H1 (cell line): ENCODE results near the gene PPP1R7. TPM values are rescaled to one million over a fixed set of nuclear protein-coding genes. Genes with fewer than 3 reads are reported as not detected.

Source experiments
- EGR1 ChIP-seq: IDR thresholded peaks from 2 replicates; pipeline ENCODE4 v1.6.1; 2011; ENCODE audit warnings: low read depth, low read length, borderline replicate concordance
- HDAC2 ChIP-seq, 2 experiments: fragments of 300-600 bp in 1 of 2; sonication (generic) in 1 of 2; IDR thresholded peaks; 2 replicates each; pipeline ENCODE4 v1.6.1; 2011 to 2012; ENCODE audit warnings: low read depth in 2 of 2, low read length in 2 of 2, mild to moderate bottlenecking in 2 of 2, moderate library complexity in 2 of 2, borderline replicate concordance in 1 of 2, inconsistent platforms in 1 of 2
- HDAC6 ChIP-seq: IDR thresholded peaks from one replicate; pipeline ENCODE4 v1.7.1; 2012; ENCODE audit warnings: low read depth, mild to moderate bottlenecking, inconsistent platforms, low read length, moderate library complexity
- KDM4A ChIP-seq: IDR thresholded peaks from one replicate; pipeline ENCODE4 v1.7.1; 2012; ENCODE audit warnings: low read depth, mild to moderate bottlenecking, moderate library complexity, low read length, inconsistent platforms; ENCODE audit not compliant: severe bottlenecking
- SIRT6 ChIP-seq: IDR thresholded peaks from one replicate; pipeline ENCODE4 v1.7.1; 2012; ENCODE audit warnings: low read length, inconsistent platforms
- TAF1 ChIP-seq: IDR thresholded peaks from 2 replicates; pipeline ENCODE4 v1.6.1; 2011; ENCODE audit warnings: mild to moderate bottlenecking, low read depth, low read length
- TAF7 ChIP-seq: optimal IDR thresholded peaks from 2 replicates; pipeline ENCODE3; 2011; ENCODE audit warnings: low read depth, mild to moderate bottlenecking, inconsistent platforms, low read length, moderate library complexity, borderline replicate concordance
- TBP ChIP-seq: IDR thresholded peaks from 2 replicates; pipeline ENCODE4 v1.6.1; 2011; ENCODE audit warnings: low read depth, low read length, improper control_type of control experiment
- YY1 ChIP-seq: IDR thresholded peaks from 2 replicates; pipeline ENCODE4 v1.6.1; 2011; ENCODE audit warnings: low read depth, mild to moderate bottlenecking, low read length
- polyA plus RNA-seq, 7 experiments: library from polyadenylated mRNA; depleted of rRNA in 3 of 7; stranded (reverse) in 5 of 7; unstranded in 2 of 7; fragments of >200 nt in 5 of 7; fragments of 200-250 nt in 2 of 7; gene quantifications; 1 replicate in 5 of 7; 2 replicates in 1 of 7; 4 replicates in 1 of 7; pipeline versions ENCODE4 v1.2.1 to v1.2.3, GENCODE V29; 2011 to 2013; ENCODE audit warnings: missing spikeins in 2 of 7, mixed read lengths in 2 of 7
- total RNA-seq: library from RNA; stranded (reverse); fragmentation: NEBNext Ultra II Directional; extraction: Animal tissue kit (Norgen Biotek cat#: 25700); gene quantifications from 2 replicates; pipeline ENCODE4 v1.2.1, GENCODE V29; 2021
- TF ChIP-seq, protein P1 (sequence below): IDR thresholded peaks from 2 replicates; pipeline ENCODE4 v1.6.1; 2012; ENCODE audit warnings: inconsistent platforms

PPP1R7 gene
- total and polyA plus RNA-seq, 2 of the 8 experiments (the other 6 are each of a cell fraction or from before 2014, with no cell fraction given), result 22.2 to 64.0 TPM

DNA sequence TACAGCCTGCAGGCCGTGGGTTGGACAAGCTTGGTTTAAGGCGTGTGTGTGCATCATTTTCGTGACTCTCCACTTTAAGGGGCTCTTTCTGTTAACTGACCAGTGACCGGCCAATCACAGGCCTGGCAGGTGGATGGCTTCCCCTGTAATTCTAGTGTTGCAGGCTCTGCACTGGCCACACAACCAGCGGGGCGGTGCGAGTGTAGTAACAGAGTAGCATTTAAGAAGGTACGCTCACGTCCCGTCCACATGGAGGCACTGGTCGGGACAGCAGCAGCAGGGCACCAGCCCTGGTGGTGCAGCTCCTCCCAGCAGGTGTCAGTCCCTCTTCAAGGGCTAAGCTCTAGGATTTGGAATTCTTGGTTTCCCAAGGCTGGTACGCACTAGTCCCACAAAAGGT, 30.2 kb downstream of the PPP1R7 start (continued):
- TF ChIP-seq, protein P1, sequence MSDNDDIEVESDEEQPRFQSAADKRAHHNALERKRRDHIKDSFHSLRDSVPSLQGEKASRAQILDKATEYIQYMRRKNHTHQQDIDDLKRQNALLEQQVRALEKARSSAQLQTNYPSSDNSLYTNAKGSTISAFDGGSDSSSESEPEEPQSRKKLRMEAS, result peak; percentile 71
- no peak for TF ChIP-seq EGR1
- no peak for TF ChIP-seq YY1
- no peak for TF ChIP-seq TBP
- no peak for TF ChIP-seq TAF7
- no peak for TF ChIP-seq KDM4A
- TF ChIP-seq TAF1, result no peak
- no peak for TF ChIP-seq HDAC2 (IDR thresholded peaks at IDR 0.05; ENCODE audit: borderline replicate concordance in 1 of 2, low read depth in 2 of 2, low read length in 2 of 2)
- TF ChIP-seq HDAC6, result no peak
- no peak for TF ChIP-seq SIRT6
